HG02642 (cell line): Measurements from ENCODE around the gene NCCRP1.
"Not testable (repeated sequence)": the region's sequence is repeated elsewhere in the genome, so short reads cannot be mapped to it uniquely, and the experiment has no call there.

Source experiments
- ATAC-seq: cut with Tn5 transposase; IDR thresholded peaks from one replicate; pipeline ENCODE4 v1.9.1; 2021; ENCODE audit warnings: mild to moderate bottlenecking; ENCODE audit not compliant: unreplicated experiment, poor library complexity

Gene NCCRP1

GRCh38 chr19:39238209-39238608, 41.4 kb downstream of the NCCRP1 start:
- no peak for ATAC-seq

DNA sequence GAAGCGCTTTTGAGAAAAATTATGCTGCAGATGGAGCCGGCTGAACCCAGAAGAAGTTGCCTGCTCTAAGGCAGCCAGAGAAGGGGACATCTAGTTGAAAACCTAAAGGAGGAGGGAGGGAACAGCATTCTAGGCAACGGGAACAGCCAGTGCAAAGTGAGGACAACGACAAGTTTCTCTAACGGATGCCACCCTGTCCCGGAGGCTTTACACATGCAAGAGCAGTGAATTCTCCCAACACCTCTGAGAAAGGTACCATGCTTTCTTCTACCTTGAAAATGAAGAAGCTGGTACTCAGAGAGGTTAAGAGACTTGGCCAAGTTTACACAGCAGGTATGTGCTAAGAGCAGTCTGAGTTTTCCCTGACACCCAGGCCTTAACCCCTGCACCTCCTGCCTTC, 42.2 kb downstream of the NCCRP1 start:
- ATAC-seq, result no peak

DNA sequence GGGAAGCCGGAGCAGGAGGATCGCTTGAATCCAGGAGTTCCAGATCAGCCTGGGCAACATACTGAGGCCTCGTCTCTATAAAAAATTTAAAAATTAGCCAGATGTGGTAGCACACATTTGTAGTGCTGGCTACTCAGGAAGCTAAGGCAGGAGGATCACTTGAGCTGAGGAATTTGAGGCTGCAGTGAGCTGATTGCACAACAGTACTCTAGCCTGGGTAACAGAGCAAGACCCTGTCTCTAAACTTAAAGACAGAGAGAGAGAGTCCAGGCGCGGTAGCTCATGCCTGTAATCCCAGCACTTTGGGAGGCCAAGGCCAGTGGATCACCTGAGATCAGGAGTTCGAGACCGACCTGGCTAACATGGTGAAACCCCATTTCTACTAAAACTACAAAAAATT, 43.7 kb downstream of the NCCRP1 start:
- ATAC-seq, result no peak

DNA sequence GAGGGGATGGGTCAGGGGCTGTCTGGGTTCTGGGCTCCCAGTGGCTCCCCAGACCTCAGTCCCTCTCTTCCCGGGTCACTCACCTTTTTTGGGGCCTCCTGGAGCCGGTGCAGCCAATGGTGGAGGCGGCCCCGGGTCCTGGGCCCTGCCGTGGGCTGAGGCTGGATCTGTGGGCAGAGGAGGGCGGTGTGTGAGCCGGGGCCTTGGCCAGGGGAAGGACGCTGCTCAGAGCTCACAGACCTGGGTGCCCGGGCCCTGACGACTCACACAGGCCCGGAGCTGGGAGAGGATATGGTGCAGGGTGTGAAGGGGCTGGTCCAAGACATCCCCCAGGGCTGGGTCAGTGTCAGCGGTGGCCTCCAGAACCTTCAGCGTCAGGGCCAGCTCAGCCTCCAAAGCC, 47.0 kb downstream of the NCCRP1 start:
- ATAC-seq, result not testable (repeated sequence)

GRCh38 chr19:39244410-39245100, 47.8 kb downstream of the NCCRP1 start, which contains the start of gene IFNL3:
Gene IFNL3, minus strand, starts transcription at chr19:39245006. Its CDS starts 39 bp downstream, at chr19:39244967.
- ATAC-seq, result not testable (repeated sequence)

GRCh38 chr19:39245166-39245565, 48.4 kb downstream of the NCCRP1 start:
- ATAC-seq, result not testable (repeated sequence)

- ATAC-seq, result no peak
These were observed 50.3 kb downstream of the NCCRP1 start for GRCh38 chr19:39246951-39247669.

DNA sequence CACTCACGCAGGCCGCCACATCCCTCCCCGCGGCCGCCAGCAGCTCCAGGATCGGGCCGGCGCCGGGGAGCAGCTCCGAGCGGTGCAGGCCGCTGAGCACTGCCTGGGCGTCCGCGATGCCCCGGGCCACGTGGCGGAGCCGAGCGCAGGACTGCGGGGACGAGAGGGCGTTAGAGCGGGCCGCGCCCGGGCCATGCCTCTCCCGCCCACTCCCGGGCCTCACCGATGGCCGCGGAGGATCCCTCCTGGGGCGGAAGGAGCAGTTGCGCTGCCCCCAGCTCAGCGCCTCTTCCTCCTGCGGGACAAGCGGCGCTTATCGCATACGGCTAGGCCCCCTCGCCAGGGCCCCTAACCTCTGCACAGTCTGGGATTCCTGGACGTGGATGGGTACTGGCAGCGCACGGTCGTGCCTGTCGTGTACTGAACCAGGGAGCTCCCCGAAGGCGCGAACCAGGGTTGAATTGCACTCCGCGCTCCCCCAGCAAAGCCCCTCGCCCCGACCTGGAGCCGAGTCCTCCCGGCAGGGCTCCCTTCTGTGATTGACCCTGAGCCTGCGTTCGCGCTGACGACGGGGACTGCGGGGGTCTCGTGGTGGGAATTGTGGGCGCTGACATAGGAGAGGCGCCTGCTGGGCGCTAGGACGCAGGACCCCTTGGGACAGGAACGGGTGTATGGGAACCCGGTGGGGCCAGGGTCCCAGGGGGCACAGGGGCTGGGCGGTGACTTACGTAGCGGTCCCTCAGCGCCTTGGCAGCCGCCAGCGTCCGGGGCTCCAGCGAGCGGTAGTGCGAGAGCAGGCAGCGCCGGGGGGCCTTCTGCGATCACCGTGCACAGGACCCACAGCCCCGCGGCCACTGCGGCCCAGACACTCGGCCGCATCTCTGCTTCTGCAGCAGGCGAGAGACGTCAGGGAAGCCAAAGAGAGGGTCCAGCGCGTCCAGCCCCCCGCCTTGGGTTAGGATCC, 51.2 kb downstream of the NCCRP1 start:
- ATAC-seq, result no peak

GRCh38 chr19:39248806-39249205, 52.0 kb downstream of the NCCRP1 start, which contains the start of gene IFNL4:
Gene IFNL4, minus strand, starts transcription at chr19:39248856.
- ATAC-seq, result no peak

GRCh38 chr19:39251081-39251480, 54.3 kb downstream of the NCCRP1 start:
- no peak for ATAC-seq
